GM11168 (cell line): ENCODE results near the gene CNTNAP5.

Experiments used
- in situ Hi-C: fragments of 300-500 bp; cut with MboI; formaldehyde crosslinking; loops from one replicate; pipeline ENCODE4 v1.12.0; 2022; ENCODE audit warnings: low sequenced_read_pairs; ENCODE audit not compliant: unreplicated experiment

The CNTNAP5 gene

GRCh38 chr2:124050833-124051497 is 25.9 kb downstream of the CNTNAP5 start:
- in situ Hi-C loops = no loop called here

- in situ Hi-C loops = no loop called here
These were observed 28.7 kb downstream of the CNTNAP5 start for GRCh38 chr2:124053796-124054195.

- in situ Hi-C loops = no loop called here
These were observed 38.5 kb downstream of the CNTNAP5 start for GRCh38 chr2:124063596-124063995.

- in situ Hi-C loops = no loop called here
These were observed 40.5 kb downstream of the CNTNAP5 start for GRCh38 chr2:124065636-124066035.

- in situ Hi-C loops = no loop called here
These were observed 41.7 kb downstream of the CNTNAP5 start for GRCh38 chr2:124066776-124067175.

- in situ Hi-C loops = no loop called here
These were observed 54.0 kb downstream of the CNTNAP5 start for GRCh38 chr2:124079045-124079444.

- in situ Hi-C loops = no loop called here
These were observed 55.4 kb downstream of the CNTNAP5 start for GRCh38 chr2:124080281-124081153.

- in situ Hi-C loops = no loop called here
These were observed 56.1 kb downstream of the CNTNAP5 start for GRCh38 chr2:124081154-124081716.

- in situ Hi-C loops = no loop called here
These were observed 63.5 kb downstream of the CNTNAP5 start for GRCh38 chr2:124088616-124089015.

- in situ Hi-C loops = no loop called here
These were observed 66.6 kb downstream of the CNTNAP5 start for GRCh38 chr2:124091721-124092120.

- in situ Hi-C loops = no loop called here
These were observed 67.6 kb downstream of the CNTNAP5 start for GRCh38 chr2:124092651-124093050.

GRCh38 chr2:124104914-124105313 is 79.8 kb downstream of the CNTNAP5 start:
- in situ Hi-C loops = no loop called here

GRCh38 chr2:124112206-124112605 is 87.1 kb downstream of the CNTNAP5 start:
- in situ Hi-C loops = no loop called here

GRCh38 chr2:124112966-124113365 is 87.9 kb downstream of the CNTNAP5 start:
- in situ Hi-C loops = no loop called here

GRCh38 chr2:124120246-124120645 is 95.2 kb downstream of the CNTNAP5 start:
- in situ Hi-C loops = no loop called here

GRCh38 chr2:124121106-124121505 is 96.0 kb downstream of the CNTNAP5 start:
- in situ Hi-C loops = no loop called here

- in situ Hi-C loops = no loop called here
These were observed 96.7 kb downstream of the CNTNAP5 start for GRCh38 chr2:124121760-124122275.

GRCh38 chr2:124122340-124122739 is 97.3 kb downstream of the CNTNAP5 start:
- in situ Hi-C loops = no loop called here

GRCh38 chr2:124131276-124131675 is 106.2 kb downstream of the CNTNAP5 start:
- in situ Hi-C loops = no loop called here

- in situ Hi-C loops = no loop called here
These were observed 111.0 kb downstream of the CNTNAP5 start for GRCh38 chr2:124136110-124136509.

GRCh38 chr2:124138076-124138475 is 113.0 kb downstream of the CNTNAP5 start:
- in situ Hi-C loops = no loop called here
